GM19455 (cell line): ENCODE data around the gene NAIF1.
"Not testable (repeated sequence)": the region's sequence is repeated elsewhere in the genome, so short reads cannot be mapped to it uniquely, and the experiment has no call there.

Experiments used
- ATAC-seq: cut with Tn5 transposase; IDR thresholded peaks from one replicate; pipeline ENCODE4 v1.9.1; 2021; ENCODE audit not compliant: unreplicated experiment

Gene NAIF1

GRCh38 chr9:128066713-128067644, at the start of gene NAIF1:
Gene NAIF1 (minus strand): TSS chr9:128067320. CDS start chr9:128067101, 219 bp downstream.
- peak; percentile 57 for ATAC-seq

- ATAC-seq = no peak
Measured at GRCh38 chr9:128116104-128117083, 49.3 kb upstream of the NAIF1 start.

DNA sequence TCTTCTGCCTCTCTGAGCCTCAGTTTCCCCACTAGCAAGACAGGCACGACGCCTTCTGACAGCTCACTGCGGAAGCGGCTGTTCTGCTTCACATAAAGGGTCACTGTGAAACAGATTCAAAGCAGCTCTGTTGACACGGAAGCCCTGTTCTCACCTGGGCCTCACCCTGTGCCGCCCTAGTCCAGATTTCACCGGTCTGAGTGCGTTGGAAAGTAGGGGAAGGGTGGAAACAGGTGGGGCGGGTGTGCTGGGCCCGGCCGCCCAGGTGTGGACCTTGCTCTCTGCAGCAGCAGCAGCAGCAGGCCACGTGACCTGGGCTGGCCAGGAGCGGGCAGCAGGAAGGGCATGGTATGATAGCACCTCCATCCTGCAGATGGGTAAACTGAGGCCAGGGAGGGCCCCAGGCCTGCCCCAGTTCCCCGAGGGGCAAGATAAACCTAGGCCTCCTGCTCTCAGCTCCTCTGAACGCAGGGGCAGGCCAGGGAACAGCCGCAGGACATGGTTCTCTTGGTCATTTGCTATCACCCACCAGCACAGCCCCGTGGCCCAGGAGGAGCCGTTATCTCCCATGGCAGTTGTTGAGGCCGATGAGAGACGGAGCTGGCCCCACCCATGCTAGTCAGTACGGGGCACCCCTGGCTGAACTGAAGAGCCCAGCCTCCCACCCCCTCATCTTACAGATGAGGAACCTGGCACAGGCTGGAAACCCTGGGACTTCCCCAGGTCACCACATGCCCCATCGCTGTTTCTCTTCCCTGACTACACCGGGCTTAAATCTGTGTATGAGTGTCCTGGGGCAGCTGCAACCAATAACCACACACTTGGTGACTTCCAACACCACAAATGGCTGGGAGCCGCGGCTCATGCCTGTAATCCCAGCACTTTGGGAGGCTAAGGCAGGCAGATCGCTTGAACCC, 48.3 kb upstream of the NAIF1 start:
- ATAC-seq = no peak

- ATAC-seq = no peak
Measured at GRCh38 chr9:128114326-128115186, 47.4 kb upstream of the NAIF1 start.

DNA sequence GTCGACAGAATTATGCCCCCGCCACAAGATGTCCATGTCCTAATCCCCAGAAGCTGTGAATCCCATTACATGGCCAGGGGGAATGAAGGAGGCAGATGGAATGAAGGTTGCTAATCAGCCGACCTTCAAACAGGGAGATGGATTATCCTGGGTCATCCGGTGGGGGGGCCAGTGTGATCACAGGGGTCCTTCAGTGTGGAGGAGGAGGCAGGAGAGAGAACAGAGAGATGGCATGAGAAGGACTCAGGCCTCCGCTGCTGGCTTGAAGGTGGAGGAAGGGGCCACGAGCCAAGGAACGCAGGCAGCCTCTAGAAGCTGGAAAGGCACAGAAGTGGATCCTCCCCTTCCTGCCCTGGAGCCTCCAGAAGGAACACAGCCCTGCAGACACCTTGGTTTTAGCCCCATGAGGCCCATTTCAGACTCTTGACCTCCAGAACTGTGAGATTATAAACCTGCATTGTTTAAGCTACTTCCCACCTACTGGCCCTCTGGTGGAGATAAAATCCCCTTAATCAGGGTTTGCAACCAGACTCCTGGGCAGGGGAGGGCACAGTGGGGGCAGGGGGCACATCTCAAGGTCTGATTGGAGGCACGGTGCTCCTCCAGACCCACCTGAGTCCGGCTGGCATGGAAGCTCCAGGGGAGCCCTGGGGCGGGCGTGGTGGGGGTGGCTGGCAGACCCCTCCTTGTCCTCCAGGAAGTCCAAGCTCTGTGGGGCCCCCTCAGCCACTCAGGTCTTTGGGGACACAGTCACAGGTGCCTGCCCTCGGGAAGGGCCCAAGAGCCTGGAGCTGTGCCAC, 46.6 kb upstream of the NAIF1 start:
- ATAC-seq = no peak

- ATAC-seq = not testable (repeated sequence)
Measured at GRCh38 chr9:128111726-128112125, 44.6 kb upstream of the NAIF1 start.

DNA sequence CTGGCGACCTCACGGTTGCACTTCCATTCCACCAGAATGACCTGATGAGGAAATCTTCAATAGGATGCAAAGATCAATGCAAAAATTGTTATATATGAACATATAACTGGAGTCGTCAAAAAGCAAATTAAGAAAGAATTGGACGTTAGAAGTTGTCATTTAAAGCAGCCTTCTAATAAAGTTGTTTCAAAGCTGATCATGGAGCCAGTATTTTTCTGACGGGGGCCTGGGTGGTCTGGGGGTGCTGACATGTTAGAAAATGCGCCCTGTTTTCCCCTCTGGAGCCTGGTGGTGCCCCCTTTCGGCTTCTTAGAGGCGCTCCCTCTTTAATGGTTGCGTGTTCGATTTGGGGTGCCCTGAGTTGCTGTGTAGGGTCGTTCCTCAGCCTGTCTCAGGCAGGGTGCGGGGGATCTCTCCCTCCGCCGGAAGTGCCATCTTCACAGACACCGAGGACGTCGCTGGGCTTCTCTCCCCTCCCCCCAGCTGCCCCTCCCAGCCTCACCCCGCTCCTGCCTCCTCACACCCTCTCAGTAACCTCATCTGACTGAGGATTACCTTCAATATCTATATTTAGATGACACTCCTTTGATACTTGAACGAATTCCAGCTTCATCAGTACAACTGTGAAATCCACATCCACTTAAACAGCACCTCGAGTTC, 42.1 kb upstream of the NAIF1 start:
- ATAC-seq = no peak

GRCh38 chr9:128108269-128109049, 41.3 kb upstream of the NAIF1 start:
- ATAC-seq = no peak

DNA sequence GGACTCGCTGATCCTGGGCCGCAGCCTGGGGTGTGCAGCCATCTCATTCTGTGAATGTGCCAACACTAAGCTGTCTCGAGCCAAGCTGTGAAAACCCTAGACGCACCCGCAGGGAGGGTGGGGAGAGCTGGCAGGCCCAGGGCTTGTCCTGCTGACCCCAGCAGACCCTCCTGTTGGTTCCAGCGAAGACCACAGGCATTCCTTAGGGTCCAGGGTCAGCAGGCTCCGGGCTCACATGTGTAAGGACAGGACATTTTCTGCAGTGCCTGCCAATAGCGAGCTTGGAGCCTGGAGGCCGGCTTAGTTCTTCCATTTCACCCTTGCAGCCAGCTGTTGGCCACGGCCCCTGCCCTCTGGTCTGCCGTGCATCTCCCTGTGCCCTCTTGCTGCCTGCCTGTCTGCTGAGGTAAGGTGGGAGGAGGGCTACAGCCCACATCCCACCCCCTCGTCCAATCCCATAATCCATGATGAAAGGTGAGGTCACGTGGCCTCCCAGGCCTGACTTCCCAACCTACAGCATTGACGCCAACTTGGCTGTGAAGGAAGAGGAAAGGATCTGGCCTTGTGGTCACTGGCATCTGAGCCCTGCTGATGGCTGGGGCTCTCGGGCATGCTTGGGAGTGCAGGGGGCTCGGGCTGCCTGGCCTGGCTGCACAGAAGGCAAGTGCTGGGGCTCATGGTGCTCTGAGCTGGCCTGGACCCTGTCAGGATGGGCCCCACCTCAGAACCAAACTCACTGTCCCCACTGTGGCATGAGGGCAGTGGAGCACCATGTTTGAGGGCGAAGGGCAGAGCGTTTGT, 40.5 kb upstream of the NAIF1 start:
- ATAC-seq = no peak

DNA sequence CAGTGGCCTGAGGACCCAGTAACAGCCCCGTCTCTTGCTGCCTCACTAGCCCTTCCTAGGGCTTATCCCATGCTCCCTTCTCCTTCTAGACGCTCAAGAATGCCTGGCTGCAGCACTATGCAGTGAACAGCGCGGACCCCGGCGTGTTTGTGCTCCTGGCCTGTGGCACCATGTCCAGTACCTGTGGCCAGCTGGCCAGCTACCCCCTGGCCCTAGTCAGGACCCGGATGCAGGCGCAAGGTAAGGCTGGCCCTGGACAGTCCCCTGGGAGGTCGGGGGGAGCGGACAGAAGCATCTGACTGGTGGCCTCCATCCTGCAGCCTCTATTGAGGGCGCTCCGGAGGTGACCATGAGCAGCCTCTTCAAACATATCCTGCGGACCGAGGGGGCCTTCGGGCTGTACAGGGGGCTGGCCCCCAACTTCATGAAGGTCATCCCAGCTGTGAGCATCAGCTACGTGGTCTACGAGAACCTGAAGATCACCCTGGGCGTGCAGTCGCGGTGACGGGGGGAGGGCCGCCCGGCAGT, 39.9 kb upstream of the NAIF1 start:
- no peak for ATAC-seq

DNA sequence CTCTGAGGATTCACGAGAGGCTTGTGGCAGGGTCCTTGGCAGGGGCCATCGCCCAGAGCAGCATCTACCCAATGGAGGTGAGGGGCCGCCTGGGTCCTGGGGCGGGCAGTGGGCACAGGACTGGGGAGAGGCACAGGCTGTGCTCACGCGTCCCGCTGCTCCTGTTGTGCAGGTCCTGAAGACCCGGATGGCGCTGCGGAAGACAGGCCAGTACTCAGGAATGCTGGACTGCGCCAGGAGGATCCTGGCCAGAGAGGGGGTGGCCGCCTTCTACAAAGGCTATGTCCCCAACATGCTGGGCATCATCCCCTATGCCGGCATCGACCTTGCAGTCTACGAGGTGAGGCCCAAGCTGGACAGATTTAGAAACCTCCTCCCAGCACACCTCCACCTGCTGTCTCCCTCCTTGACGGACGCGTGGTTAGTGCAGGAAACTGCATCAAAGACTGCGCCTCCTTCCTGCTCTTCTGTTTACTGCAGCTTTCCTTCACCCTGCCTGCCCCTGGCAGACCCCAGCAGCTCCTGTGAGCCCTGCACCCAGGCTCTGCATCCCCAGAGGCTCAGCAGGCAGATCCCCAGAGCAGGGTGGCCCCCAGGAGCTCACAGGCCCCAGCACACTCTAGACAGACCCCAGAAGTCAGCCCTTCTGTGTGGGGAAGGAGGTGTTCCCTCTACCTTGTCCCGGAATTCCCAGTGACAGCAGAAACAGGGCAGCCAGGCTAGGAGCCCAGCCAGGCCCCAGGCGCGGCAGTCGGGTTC, 39.2 kb upstream of the NAIF1 start:
- no peak for ATAC-seq

DNA sequence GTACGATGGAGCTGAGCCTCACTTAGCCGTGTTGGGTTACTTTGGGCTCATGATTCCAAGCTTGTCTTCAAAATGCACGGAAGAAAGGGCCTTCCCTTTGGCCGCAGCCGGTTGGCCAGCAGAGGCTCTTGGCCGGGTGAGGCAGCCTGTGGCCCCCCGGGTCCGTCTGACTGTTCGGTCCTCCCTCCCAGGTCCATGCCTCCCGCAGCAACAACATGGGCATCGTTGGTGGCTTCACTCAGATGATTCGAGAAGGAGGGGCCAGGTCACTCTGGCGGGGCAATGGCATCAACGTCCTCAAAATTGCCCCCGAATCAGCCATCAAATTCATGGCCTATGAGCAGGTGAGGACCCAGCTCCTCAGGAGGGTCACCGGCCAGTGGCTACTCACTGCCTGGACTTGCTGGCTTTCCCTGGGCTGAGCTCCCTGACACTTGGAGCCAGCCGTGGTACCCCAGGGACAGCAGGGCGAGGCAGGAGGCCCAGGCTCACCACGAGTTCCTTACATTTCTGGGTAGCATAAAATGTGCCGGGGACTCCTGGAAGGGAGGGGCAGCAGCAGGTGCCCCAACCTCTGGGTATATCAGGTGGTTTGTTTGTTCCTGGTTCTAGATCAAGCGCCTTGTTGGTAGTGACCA, 38.5 kb upstream of the NAIF1 start:
- ATAC-seq = no peak

DNA sequence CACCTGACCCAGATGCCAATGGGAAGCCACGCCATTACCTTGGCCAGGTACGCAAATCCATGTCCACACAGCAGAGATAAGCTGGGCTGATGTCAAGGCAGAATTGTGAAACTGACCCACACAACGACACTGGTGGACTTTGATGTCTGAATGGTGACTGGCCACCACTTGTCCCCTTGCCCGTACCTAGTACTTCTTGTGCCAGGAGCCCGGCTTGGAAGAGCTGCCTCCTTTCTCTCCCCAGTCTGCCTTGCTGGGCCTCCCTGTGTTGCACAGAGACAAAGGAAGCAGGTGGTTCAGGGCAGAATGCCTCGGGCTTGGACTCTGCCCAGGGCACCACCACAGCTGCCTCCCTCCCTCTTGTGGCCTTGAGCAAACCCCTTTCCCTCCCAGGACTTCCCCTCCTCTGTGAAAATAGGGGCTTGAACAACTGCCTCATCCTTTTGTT, 37.1 kb upstream of the NAIF1 start:
- ATAC-seq = no peak

DNA sequence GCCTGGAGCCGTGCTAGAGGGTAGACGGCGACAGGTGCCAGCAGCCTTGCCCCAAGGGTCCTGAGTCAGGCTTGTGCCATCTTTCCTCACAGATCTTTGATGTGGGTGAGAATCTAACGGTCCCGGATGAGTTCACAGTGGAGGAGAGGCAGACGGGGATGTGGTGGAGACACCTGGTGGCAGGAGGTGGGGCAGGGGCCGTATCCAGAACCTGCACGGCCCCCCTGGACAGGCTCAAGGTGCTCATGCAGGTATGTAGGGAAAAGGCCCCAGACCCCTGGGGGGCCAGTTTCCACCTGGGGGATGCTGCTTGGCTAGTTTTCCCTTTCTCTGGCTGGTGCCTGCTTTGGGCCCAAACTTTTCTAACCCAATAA, 36.5 kb upstream of the NAIF1 start:
- ATAC-seq = no peak
